GM21619 (cell line): ENCODE measurements around the gene ANKRD65.
"Not testable (repeated sequence)": the region's sequence is repeated elsewhere in the genome, so short reads cannot be mapped to it uniquely, and the experiment has no call there.

Source experiments
- ATAC-seq: cut with Tn5 transposase; IDR thresholded peaks from one replicate; pipeline ENCODE4 v1.9.1; 2021; ENCODE audit not compliant: unreplicated experiment

Gene ANKRD65

DNA sequence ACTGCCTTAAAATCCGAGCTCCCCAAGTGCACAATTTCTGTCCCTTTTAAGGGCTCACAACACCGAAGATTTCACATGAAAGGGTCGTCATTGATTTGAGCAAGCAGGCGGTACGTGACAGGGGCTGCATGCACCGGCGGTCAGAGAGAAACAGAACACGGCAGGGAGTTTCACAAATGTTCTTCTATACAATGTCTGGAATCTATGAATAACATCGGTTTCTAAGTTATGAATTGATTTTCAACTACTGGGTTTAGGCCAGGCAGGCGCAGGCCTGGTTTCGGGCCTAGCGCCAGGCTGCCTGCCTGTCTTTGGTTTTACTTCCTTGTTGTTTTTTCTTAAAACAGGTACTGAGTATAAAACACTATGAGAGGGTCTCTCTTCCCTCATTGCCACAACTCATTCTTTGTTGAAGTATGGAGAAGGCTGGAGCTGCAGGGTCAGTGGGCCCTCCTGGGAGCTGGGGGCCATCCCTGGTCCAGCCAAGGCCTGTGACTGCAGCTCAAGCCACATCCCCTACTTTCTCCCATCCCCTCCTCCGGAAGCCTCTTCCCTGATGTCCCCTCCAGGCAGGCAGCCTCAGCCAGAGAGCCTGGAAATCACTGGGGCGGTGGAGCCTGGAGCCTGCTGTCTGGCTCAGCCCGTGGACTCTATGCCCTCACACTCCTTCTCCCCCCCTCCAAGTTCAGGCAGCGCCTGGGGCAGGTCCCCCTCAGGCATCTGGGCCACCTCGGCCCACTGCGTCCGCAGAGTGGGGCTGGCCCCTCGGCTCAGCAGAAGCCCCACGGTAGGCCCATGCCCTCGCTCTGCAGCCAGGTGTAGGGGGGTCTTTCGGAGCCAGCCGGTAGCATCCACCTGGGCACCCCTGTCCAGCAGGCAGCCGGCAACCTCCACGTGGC, 2.4 kb downstream of the ANKRD65 start:
- ATAC-seq: no peak

DNA sequence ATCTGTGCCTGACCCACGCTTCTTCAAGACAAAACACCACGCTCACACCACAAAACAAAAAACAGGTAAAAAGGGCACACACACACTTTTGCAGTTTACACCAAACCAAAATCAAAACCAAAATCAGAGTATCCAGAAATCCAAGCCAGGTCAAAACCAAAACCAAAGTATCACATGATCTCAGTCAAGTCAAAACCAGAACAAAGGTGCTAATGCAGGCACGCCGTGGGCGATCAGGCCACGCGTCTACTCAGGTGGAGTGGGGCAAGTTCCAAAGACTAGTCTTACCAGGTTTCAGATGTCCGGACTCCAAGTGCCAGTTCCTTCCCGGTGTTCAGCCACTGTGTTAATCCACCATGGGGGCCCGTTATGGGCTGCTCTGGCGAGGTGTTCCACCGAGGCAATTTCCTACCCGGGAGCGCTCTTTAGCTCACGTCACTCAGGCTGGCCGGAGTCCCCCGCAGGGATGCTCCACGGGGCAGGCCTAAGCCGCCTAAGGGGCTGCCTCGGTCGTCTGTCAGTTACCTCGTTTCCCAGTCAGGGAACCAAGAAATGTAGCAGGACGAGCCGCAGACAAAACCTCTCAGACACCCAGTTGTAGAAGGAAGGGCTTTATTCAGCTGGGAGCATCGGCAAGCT, 3.1 kb downstream of the ANKRD65 start:
- ATAC-seq: not testable (repeated sequence)

DNA sequence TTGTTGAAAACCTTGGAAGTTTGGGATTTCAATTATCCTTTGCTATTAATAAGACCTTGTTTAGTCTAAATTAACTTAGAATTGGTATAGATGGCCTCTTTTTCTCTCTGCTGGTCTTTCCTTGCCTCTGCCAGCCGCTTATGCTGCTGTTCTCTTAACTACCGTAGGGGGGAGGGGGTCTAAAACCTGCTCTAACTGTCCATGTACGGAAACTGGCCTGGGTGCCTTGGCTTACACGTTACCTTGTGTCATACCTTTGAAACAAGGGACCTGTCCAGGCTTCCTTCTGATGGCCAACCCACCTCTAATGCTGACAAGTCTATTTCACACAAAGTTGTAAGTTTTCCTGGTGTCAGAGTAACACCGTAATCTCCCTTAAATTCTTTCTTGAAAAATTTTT, 3.7 kb downstream of the ANKRD65 start:
- not testable (repeated sequence) for ATAC-seq

- ATAC-seq: no peak
Observed at GRCh38 chr1:1415751-1416150, 5.3 kb downstream of the ANKRD65 start.

- not testable (repeated sequence) for ATAC-seq
Observed at GRCh38 chr1:1412311-1412902, 8.7 kb downstream of the ANKRD65 start.

DNA sequence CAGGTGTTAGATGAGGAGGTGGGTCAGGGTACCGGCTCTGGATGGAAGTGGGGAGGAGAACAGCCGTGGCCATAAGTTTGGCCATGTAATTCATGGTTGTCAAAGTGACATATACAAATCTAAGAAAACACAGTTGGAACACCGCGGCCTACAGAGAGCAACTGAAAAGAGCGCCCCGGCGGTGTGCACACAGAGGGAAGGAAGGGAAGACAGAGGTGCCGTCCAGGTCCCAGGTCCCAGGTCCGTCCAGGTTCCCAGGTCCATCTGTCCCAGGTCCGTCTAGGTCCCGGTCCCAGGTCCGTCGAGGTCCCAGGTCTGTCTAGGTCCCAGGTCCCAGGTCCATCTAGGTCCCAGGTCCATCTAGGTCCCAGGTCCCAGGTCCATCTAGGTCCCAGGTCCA, 9.4 kb downstream of the ANKRD65 start:
- no peak for ATAC-seq

DNA sequence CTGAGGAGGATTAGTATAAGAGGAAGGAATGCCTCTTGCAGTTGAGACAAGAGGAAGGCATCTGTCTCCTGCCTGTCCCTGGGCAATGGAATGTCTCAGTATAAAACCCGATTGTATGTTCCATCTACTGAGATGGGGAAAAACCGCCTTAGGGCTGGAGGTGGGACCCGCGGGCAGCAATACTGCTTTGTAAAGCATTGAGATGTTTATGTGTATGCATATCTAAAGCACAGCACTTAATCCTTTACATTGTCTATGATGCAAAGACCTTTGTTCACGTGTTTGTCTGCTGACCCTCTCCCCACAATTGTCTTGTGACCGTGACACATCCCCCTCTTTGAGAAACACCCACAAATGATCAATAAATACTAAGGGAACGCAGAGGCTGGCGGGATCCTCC, 10.8 kb downstream of the ANKRD65 start:
- ATAC-seq: not testable (repeated sequence)

GRCh38 chr1:1407636-1408318, 13.3 kb downstream of the ANKRD65 start:
- ATAC-seq: no peak

DNA sequence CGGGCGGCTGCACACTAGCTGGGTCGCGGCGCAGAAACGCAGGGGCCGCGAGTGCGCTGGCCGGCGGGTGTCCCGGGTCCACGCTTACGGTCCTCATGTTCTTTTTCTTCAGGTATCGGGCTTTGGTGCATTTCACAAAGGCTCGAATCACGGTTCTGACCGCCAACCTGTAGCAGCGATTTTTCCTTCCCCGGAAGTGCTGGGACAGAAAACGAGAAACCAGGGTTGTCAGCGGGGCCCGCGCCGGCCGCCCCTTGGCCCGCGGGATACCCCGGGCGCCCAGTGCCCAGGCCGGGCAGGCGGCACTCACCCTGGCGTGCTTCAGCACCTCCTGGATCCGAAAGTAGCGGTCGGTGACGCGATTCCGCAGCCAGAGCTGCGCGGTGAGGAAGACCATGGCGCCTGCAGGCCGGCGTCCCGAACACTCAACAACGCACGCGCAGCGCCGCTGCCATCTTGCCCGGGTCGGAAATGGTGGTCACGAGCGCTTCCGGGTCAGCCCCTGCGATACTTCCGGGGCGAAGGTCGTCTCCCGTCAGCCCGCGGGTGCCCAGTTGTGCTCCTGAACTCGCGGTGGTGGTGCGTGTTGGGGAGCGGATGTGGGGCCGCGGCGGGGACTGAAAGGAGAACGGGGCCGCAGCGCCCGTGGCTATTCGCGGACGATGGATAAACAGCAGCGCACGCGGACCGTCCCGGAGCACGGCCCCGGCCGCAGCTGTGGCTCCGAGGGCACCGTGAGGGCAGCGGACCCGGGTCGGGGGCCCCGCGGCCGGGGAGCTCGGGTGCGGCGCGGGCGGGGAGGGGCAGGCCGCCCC, 14.0 kb downstream of the ANKRD65 start, which contains the start of gene MRPL20:
MRPL20 (minus strand) TSS at position 473 of the 815 bp plus-strand sequence; CDS start at position 397, 76 bp downstream.
- ATAC-seq: peak; percentile 88

DNA sequence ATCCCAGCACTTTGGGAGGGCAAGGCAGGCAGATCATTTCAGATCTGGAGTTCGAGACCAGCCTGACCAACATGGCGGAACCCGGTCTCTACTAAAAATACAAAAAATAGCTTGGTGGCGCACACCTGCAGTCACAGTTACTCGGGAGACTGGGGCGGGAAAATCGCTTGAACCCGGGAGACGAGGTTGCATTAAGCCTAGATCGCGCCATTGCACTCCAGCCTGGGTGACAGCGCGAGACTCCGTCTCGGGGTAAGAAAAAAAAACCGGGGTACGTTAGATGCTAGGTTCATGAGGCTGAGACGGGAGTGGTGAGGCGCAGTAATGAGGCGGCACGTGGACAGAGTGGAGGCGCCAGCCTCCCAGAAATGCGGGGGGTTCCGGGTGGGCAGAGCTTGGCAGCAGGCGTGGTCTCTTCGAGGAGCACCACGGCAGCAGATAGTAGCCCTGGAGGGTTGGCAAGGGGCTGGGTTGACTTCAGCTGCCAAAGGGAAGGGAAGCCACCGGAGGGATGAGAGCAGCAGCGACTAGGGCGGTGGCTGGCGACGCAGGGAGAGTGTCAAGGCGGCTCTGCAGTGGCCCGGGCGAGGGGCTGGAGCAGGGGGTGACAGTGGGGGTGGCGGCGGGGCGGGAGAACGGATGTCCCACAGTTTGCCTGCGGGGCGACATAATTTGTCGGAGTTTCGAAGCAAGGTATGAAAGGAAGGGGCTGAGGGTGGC, 14.8 kb downstream of the ANKRD65 start:
- ATAC-seq: no peak

DNA sequence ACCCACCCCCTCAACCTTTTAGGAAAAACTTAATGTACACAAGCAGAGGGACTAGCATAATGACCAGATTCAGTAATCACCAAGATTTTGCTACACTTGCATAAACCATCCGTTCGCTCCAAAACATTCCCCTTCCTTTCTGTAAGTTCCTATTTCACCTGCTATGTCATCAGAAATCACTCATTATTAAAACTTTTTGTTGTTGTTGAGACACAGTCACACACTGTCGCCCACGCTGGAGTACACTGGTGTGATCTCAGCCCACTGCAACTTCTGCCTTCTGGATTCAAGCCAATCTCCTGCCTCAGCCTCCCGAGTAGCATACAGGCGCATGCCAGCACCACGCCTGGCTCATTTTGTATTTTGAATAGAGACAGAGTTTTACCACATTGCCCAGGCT, 17.4 kb downstream of the ANKRD65 start:
- no peak for ATAC-seq

- ATAC-seq: not testable (repeated sequence)
Observed at GRCh38 chr1:1402901-1403392, 18.1 kb downstream of the ANKRD65 start.

DNA sequence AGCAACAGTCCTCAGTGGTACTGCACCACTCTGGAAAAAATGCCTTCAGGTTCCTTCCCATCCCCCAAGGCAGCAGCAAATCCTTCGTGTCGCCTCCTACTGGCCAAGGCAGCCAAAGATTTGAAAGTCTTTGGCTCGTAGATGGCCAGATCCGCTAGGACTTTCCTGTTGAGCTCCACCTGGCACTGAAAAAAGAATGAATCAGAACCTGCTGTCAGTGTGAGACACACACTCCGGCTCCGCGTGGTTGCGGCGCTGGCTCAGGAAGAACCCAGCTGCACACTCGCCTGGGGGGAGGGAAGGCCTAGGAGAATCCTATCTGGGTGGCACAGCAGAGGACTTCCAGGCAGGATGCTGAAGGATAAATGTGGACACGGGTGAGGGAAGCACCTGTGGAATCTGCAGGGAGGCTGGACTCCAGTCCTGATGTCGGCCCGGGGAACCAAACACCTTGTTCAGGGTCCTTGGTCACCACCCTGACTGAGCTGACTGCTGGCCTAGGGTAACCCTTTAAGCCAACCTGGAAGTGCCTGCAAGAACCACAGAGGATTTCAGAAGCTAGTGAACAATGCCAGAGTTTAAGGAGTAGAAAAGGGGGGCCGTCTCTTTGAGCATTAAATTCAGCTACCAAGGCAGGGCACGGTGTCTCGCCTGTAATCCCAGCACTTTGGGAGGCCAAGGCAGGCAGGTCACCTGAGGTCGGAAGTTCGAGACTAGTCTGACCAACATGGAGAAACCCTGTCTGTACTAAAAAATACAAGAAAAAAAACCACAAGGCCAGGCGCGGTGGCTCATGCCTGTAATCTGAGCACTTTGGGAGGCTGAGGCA, 18.8 kb downstream of the ANKRD65 start:
- ATAC-seq: no peak

- ATAC-seq: no peak
Observed at GRCh38 chr1:1401457-1402010, 19.5 kb downstream of the ANKRD65 start.

- ATAC-seq: no peak
Observed at GRCh38 chr1:1400576-1401456, 20.3 kb downstream of the ANKRD65 start.

GRCh38 chr1:1399872-1400575, 21.1 kb downstream of the ANKRD65 start:
- ATAC-seq: peak; percentile 6
